CD14-positive monocyte (primary cell): Measurements from ENCODE around the gene ROBO1. TPM values are rescaled to one million over a fixed set of nuclear protein-coding genes. Genes with fewer than 3 reads are reported as not detected.

Source experiments
- DNase-seq, 3 donors: peaks; one replicate each; pipeline ENCODE4 v3.0.0-alpha.2; 2011 to 2022
- H2AFZ ChIP-seq: 2 replicates; pipeline ENCODE4 v1.6.0; 2012; ENCODE audit warnings: mild to moderate bottlenecking, low read depth, low read length, inconsistent platforms; ENCODE audit not compliant: insufficient read depth, poor library complexity, severe bottlenecking
- H3K27ac ChIP-seq, 2 donors: 1 replicate in 1 of 2; 2 replicates in 1 of 2; pipeline ENCODE4 v1.5.1; 2012 to 2013; ENCODE audit warnings: low read length in 2 of 2, control low read depth in 1 of 2, inconsistent platforms in 1 of 2, low read depth in 1 of 2, mild to moderate bottlenecking in 1 of 2
- H3K27me3 ChIP-seq, 2 donors: one replicate each; pipeline versions ENCODE4 v1.6.0 to v1.6.1; 2011 to 2013; ENCODE audit warnings: low read length in 2 of 2; ENCODE audit not compliant: control insufficient read depth in 2 of 2, insufficient read depth in 2 of 2
- H3K36me3 ChIP-seq, 2 donors: replicated peaks in 1 of 2; 1 replicate in 1 of 2; 2 replicates in 1 of 2; pipeline versions ENCODE4 v1.5.1 to v1.6.1; 2012 to 2013; ENCODE audit warnings: low read length in 2 of 2, control low read depth in 1 of 2, inconsistent platforms in 1 of 2, mild to moderate bottlenecking in 1 of 2; ENCODE audit not compliant: insufficient read depth in 2 of 2, control insufficient read depth in 1 of 2
- H3K4me1 ChIP-seq, 2 donors: 1 replicate in 1 of 2; 2 replicates in 1 of 2; pipeline versions ENCODE4 v1.5.1 to v1.6.1; 2012 to 2013; ENCODE audit warnings: low read length in 2 of 2, control low read depth in 1 of 2, inconsistent platforms in 1 of 2, mild to moderate bottlenecking in 1 of 2, moderate library complexity in 1 of 2; ENCODE audit not compliant: insufficient read depth in 2 of 2, control insufficient read depth in 1 of 2
- H3K4me2 ChIP-seq: replicated peaks from 2 replicates; pipeline ENCODE3; 2012; ENCODE audit warnings: low read length, moderate library complexity, mild to moderate bottlenecking; ENCODE audit not compliant: poor library complexity, severe bottlenecking; ENCODE audit errors: extremely low read depth
- H3K4me3 ChIP-seq, 3 experiments: fragments of 200-600 bp in 1 of 3; sonication (generic) in 1 of 3; replicated peaks in 1 of 3; 1 replicate in 2 of 3; 2 replicates in 1 of 3; pipeline ENCODE4 v1.5.1; 2011 to 2013; ENCODE audit warnings: low read length in 3 of 3, mild to moderate bottlenecking in 3 of 3, control low read depth in 2 of 3, low read depth in 2 of 3, inconsistent platforms in 1 of 3, moderate library complexity in 1 of 3
- H3K79me2 ChIP-seq: 2 replicates; pipeline ENCODE4 v1.6.0; 2012; ENCODE audit warnings: mild to moderate bottlenecking, control low read depth, inconsistent platforms, low read length, moderate library complexity; ENCODE audit not compliant: insufficient read depth
- H3K9ac ChIP-seq: 2 replicates; pipeline ENCODE4 v1.6.0; 2017; ENCODE audit warnings: low read length, mild to moderate bottlenecking; ENCODE audit not compliant: insufficient read depth, poor library complexity, severe bottlenecking
- H3K9me3 ChIP-seq, 2 donors: replicated peaks in 1 of 2; 1 replicate in 1 of 2; 2 replicates in 1 of 2; pipeline versions ENCODE4 v1.5.1 to v1.6.1; 2012 to 2013; ENCODE audit warnings: low read length in 2 of 2, control low read depth in 1 of 2; ENCODE audit not compliant: control insufficient read depth in 1 of 2, insufficient read depth in 1 of 2
- H4K20me1 ChIP-seq: 2 replicates; pipeline ENCODE4 v1.6.0; 2012; ENCODE audit warnings: mild to moderate bottlenecking, low read length, control low read depth, moderate library complexity; ENCODE audit not compliant: insufficient read depth
- H3K27ac Mint-ChIP-seq, 7 donors: one replicate each; pipeline ENCODE4 v1.8.0; 2020; ENCODE audit warnings: mild to moderate bottlenecking in 7 of 7, mixed read lengths in 7 of 7, moderate library complexity in 6 of 7, inconsistent platforms in 2 of 7
- H3K27me3 Mint-ChIP-seq, 3 donors: one replicate each; pipeline ENCODE4 v1.8.0; 2021 to 2022; ENCODE audit warnings: low read depth in 3 of 3, mild to moderate bottlenecking in 3 of 3, mixed read lengths in 3 of 3, moderate library complexity in 3 of 3, inconsistent platforms in 1 of 3
- H3K36me3 Mint-ChIP-seq, 2 donors: one replicate each; pipeline ENCODE4 v1.8.0; 2020; ENCODE audit warnings: mixed read lengths in 2 of 2, inconsistent platforms in 1 of 2, mild to moderate bottlenecking in 1 of 2
- H3K4me1 Mint-ChIP-seq: one replicate; pipeline ENCODE4 v1.8.0; 2020; ENCODE audit warnings: mild to moderate bottlenecking, mixed read lengths
- H3K4me3 Mint-ChIP-seq, 2 donors: one replicate each; pipeline ENCODE4 v1.8.0; 2020; ENCODE audit warnings: mild to moderate bottlenecking in 2 of 2, mixed read lengths in 2 of 2, moderate library complexity in 1 of 2
- H3K9me3 Mint-ChIP-seq, 7 donors: one replicate each; pipeline ENCODE4 v1.8.0; 2020 to 2022; ENCODE audit warnings: mixed read lengths in 7 of 7, mild to moderate bottlenecking in 6 of 7, moderate library complexity in 6 of 7, inconsistent platforms in 2 of 7
- WGBS: methylation state at CpG from one replicate; pipeline ENCODE4 v1.1.5; 2013; ENCODE audit warnings: missing lambda C conversion rate; ENCODE audit not compliant: insufficient coverage; 5-methylcytosine and 5-hydroxymethylcytosine counted together
- intact Hi-C, 2 donors: fragments of 100-400 bp; cut with micrococcal nuclease; formaldehyde crosslinking; loops; one replicate each; pipeline versions ENCODE4 v1.15.0 to v1.15.1; 2023
- polyA plus RNA-seq, 3 donors: library from polyadenylated mRNA; depleted of rRNA in 1 of 3; unstranded in 2 of 3; stranded (reverse) in 1 of 3; fragments of 300-500 nt in 2 of 3; fragments of >200 nt in 1 of 3; fragmentation: Illumina TruSeq in 2 of 3; gene quantifications; 1 replicate in 2 of 3; 2 replicates in 1 of 3; pipeline ENCODE4 v1.2.3, GENCODE V29; 2012 to 2021
- TF ChIP-seq, protein P1 (sequence below): fragments of 200-600 bp; IDR thresholded peaks from one replicate; pipeline ENCODE4 v1.8.0; 2022; ENCODE audit warnings: antibody characterized with exemption, mild to moderate bottlenecking

Gene ROBO1
- polyA plus RNA-seq, 3 donors, result 0.09 to 0.10 TPM; not detected in 1

DNA sequence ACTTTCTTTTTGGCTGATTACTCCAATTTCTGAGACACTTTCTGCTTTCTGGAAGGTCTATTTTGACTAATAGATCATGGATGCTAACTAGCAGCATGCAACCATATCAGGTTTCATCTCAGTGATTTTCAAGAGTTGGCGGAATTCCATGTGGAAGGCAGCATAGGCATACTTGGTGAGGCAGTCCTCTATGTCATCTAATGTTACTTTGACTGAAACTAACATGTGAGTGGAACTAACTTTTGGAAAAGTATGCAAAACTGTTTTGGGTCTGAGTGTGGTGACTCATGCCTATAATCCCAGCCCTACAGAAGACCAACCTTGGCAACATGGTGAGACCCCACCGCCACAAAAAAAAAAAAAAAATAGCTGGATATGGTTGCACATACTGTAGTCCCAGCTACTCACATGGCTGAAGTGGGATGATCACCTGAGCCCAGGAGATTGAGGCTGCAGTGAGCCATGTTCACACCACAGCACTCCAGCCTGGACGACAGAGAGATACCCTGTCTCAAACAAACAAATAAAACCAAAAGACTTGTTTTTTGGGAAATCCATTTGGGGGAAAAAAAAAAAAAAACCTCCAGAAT lies 1033.7 kb downstream of the ROBO1 start:
- no peak for DNase-seq
- WGBS, result no CpG with 5 or more reads among the region's 3 CpGs
- H3K79me2 ChIP-seq, result no peaks in the 10 kb centered on the region

DNA sequence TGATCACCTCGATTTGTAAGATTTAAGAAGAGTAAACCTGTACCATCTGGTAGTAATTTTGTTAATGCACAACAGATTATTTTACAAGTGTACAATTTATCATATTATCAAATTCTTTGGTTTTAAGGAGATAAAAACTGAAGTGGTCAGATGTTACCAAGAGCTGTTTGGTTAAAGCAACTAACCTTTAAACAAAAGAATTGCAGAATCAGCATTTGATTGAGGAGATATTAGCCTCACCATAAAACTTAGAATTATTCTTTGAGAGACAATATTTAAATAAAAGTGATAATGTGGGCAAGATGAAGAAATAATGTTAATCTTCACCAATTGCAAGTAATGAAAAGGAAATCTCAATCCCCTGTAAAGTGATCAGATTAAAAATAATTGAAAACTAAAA lies 1034.9 kb downstream of the ROBO1 start:
- Histone ChIP-seq H4K20me1 (no peaks in the 10 kb centered on the region), H3K27ac (no peak overlapping the region), H2AFZ (no peak overlapping the region), H3K79me2 (no peaks in the 10 kb centered on the region), H3K9me3 (no peaks in the 10 kb centered on the region), H3K4me2 (no peak overlapping the region), H3K36me3 (no peaks in the 10 kb centered on the region), H3K4me1 (no peaks in the 10 kb centered on the region), H3K4me3 (no peak overlapping the region), H3K27me3 (no peaks in the 10 kb centered on the region), H3K9ac (no peak overlapping the region)
- DNase-seq, result no peak
- Mint-ChIP-seq H3K36me3 (no peaks in the 10 kb centered on the region), H3K4me3 (no peak overlapping the region), H3K27ac (no peak overlapping the region), H3K9me3 (no peaks in the 10 kb centered on the region), H3K27me3 (no peaks in the 10 kb centered on the region), H3K4me1 (no peaks in the 10 kb centered on the region)
- intact Hi-C loops, result no loop called here
- no CpG with 5 or more reads among the region's 1 CpG for WGBS
- TF ChIP-seq, protein P1, sequence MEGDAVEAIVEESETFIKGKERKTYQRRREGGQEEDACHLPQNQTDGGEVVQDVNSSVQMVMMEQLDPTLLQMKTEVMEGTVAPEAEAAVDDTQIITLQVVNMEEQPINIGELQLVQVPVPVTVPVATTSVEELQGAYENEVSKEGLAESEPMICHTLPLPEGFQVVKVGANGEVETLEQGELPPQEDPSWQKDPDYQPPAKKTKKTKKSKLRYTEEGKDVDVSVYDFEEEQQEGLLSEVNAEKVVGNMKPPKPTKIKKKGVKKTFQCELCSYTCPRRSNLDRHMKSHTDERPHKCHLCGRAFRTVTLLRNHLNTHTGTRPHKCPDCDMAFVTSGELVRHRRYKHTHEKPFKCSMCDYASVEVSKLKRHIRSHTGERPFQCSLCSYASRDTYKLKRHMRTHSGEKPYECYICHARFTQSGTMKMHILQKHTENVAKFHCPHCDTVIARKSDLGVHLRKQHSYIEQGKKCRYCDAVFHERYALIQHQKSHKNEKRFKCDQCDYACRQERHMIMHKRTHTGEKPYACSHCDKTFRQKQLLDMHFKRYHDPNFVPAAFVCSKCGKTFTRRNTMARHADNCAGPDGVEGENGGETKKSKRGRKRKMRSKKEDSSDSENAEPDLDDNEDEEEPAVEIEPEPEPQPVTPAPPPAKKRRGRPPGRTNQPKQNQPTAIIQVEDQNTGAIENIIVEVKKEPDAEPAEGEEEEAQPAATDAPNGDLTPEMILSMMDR, result no peak

More for the DNA sequence above, 1033.7 kb downstream of the ROBO1 start:
- Histone ChIP-seq H3K27ac (no peak overlapping the region), H3K9ac (no peak overlapping the region), H3K4me1 (no peaks in the 10 kb centered on the region), H2AFZ (no peak overlapping the region), H3K4me2 (no peak overlapping the region), H4K20me1 (no peaks in the 10 kb centered on the region), H3K4me3 (no peak overlapping the region), H3K36me3 (no peaks in the 10 kb centered on the region), H3K27me3 (no peaks in the 10 kb centered on the region), H3K9me3 (no peaks in the 10 kb centered on the region)
- Mint-ChIP-seq H3K36me3 (no peaks in the 10 kb centered on the region), H3K4me1 (no peaks in the 10 kb centered on the region), H3K4me3 (no peak overlapping the region), H3K9me3 (no peaks in the 10 kb centered on the region), H3K27ac (no peak overlapping the region), H3K27me3 (no peaks in the 10 kb centered on the region)
- intact Hi-C loops, result no loop called here
- TF ChIP-seq, protein P1, result no peak
